Panc1 (cell line): ENCODE data around the gene MAGEA8. TPM values are rescaled to one million over a fixed set of nuclear protein-coding genes. Genes with fewer than 3 reads are reported as not detected.
"Not testable (repeated sequence)": the region's sequence is repeated elsewhere in the genome, so short reads cannot be mapped to it uniquely, and the experiment has no call there.

Experiments used
- ATAC-seq: fragments of 200-7000 bp; cut with Tn5 transposase; 2 replicates; pipeline ENCODE4 v1.9.1; 2020; ENCODE audit warnings: mild to moderate bottlenecking, moderate library complexity
- BruUV-seq: library from RNA; stranded (reverse); fragments of 400-500 nt; replicated peaks from 2 replicates; lab custom pipeline; 2021; lab: Mats Ljungman, UMichigan
- CTCF ChIA-PET: fragments of 300-600 bp; sonication (Branson Sonifier 250); formaldehyde crosslinking; loops from one replicate; lab custom pipeline; 2022; ENCODE audit warnings: antibody characterized with exemption; lab: Charles Lee
- POLR2A ChIA-PET: fragments of 300-600 bp; sonication (Branson Sonifier 250); formaldehyde crosslinking; loops from one replicate; lab custom pipeline; 2022; ENCODE audit warnings: antibody characterized with exemption; lab: Charles Lee
- DNase-seq: peaks from one replicate; pipeline ENCODE4 v3.0.0-alpha.2; 2010; ENCODE audit warnings: low read depth, low spot score
- H3K27ac ChIP-seq: 2 replicates; pipeline ENCODE4 v1.5.1; 2011; ENCODE audit warnings: mild to moderate bottlenecking, low read length, inconsistent platforms
- H3K27me3 ChIP-seq: fragments of 200-500 bp; sonication (Bioruptor generic); 2 replicates; pipeline ENCODE4 v1.6.0; 2014; ENCODE audit warnings: low read length, inconsistent platforms; ENCODE audit not compliant: control insufficient read depth, insufficient read depth
- H3K36me3 ChIP-seq: fragments of 200-500 bp; sonication (Bioruptor generic); 2 replicates; pipeline ENCODE4 v1.5.1; 2014; ENCODE audit warnings: inconsistent platforms, mild to moderate bottlenecking, low read length, moderate library complexity; ENCODE audit not compliant: control insufficient read depth, insufficient read depth
- H3K4me1 ChIP-seq: 2 replicates; pipeline ENCODE4 v1.5.1; 2011; ENCODE audit warnings: inconsistent platforms, mild to moderate bottlenecking, low read length, moderate library complexity; ENCODE audit not compliant: control insufficient read depth, insufficient read depth
- H3K4me3 ChIP-seq, 2 experiments: 2 replicates each; pipeline ENCODE4 v1.5.1; 2011 to 2012; ENCODE audit warnings: low read depth in 2 of 2, low read length in 2 of 2, mild to moderate bottlenecking in 2 of 2, inconsistent platforms in 1 of 2, moderate library complexity in 1 of 2
- H3K9me3 ChIP-seq: fragments of 200-500 bp; sonication (Bioruptor generic); 2 replicates; pipeline ENCODE4 v1.5.1; 2014; ENCODE audit warnings: low read depth, mild to moderate bottlenecking, inconsistent platforms, low read length, moderate library complexity; ENCODE audit not compliant: control insufficient read depth, insufficient read depth
- CTCF ChIP-seq: fragments of 450-650 bp; IDR thresholded peaks from 2 replicates; pipeline ENCODE4 v1.5.1; 2017; ENCODE audit warnings: mild to moderate bottlenecking
- POLR2AphosphoS5 ChIP-seq: IDR thresholded peaks from 2 replicates; pipeline ENCODE4 v1.6.1; 2012; ENCODE audit warnings: mild to moderate bottlenecking, low read depth, low read length, moderate library complexity
- REST ChIP-seq, 2 experiments: IDR thresholded peaks; 2 replicates each; pipeline ENCODE4 v1.6.1; 2011 to 2012; ENCODE audit warnings: low read depth in 2 of 2, control low read depth in 1 of 2, low read length in 1 of 2, mild to moderate bottlenecking in 1 of 2, moderate library complexity in 1 of 2; ENCODE audit not compliant: insufficient read depth in 1 of 2
- SIN3A ChIP-seq: IDR thresholded peaks from 2 replicates; pipeline ENCODE4 v1.6.1; 2012; ENCODE audit warnings: low read depth, mild to moderate bottlenecking, low read length, moderate library complexity, borderline replicate concordance; ENCODE audit not compliant: insufficient read depth
- TCF7L2 ChIP-seq: IDR thresholded peaks from 2 replicates; pipeline ENCODE4 v1.6.1; 2011; ENCODE audit warnings: mild to moderate bottlenecking, low read depth, low read length, inconsistent platforms
- in situ Hi-C: cut with HindIII; loops from 2 replicates; pipeline ENCODE4 v1.10.0; 2016; ENCODE audit warnings: low sequenced_read_pairs, low pct_unique_long_range_greater_than_20kb
- intact Hi-C: fragments of 100-400 bp; cut with micrococcal nuclease; formaldehyde crosslinking; loops from one replicate; pipeline ENCODE4 v1.10.0; 2022; ENCODE audit not compliant: unreplicated experiment
- total RNA-seq: library from RNA; stranded (reverse); gene quantifications from one replicate; pipeline ENCODE4 v1.2.1, GENCODE V29; 2021; ENCODE audit not compliant: unreplicated experiment

Gene MAGEA8
- total RNA-seq, 1 experiment from 2014 or later, result not detected

GRCh38 chrX:149910178-149910695 is 29.3 kb downstream of the MAGEA8 start:
- POLR2A ChIA-PET, result no interaction called here

GRCh38 chrX:149916745-149917392 is 35.9 kb downstream of the MAGEA8 start:
- CTCF ChIA-PET, result no interaction called here
- BruUV-seq, result no TSS peak
- Histone ChIP-seq H3K4me1 (no peaks in the 10 kb centered on the region), H3K27ac (no peak overlapping the region), H3K4me3 (no peak overlapping the region), H3K9me3 (no peaks in the 10 kb centered on the region), H3K36me3 (no peaks in the 10 kb centered on the region), H3K27me3 (no peaks in the 10 kb centered on the region)
- TF ChIP-seq POLR2AphosphoS5 (no peak), CTCF (no peak), TCF7L2 (no peak), REST (IDR thresholded peaks at IDR 0.05; ENCODE audit: insufficient read depth in 1 of 2, low read depth in 2 of 2, low read length in 1 of 2) (no peak), SIN3A (no peak)
- POLR2A ChIA-PET, result no interaction called here
- in situ Hi-C loops, result no loop called here
- ATAC-seq (no peak), DNase-seq (no peak)
- intact Hi-C loops, result no loop called here

More at GRCh38 chrX:149910178-149910695, 29.3 kb downstream of the MAGEA8 start:
- BruUV-seq, result no TSS peak
- CTCF ChIA-PET, result no interaction called here
- Histone ChIP-seq H3K27me3 (no peaks in the 10 kb centered on the region), H3K4me1 (no peaks in the 10 kb centered on the region), H3K4me3 (no peak overlapping the region), H3K27ac (no peak overlapping the region), H3K36me3 (no peaks in the 10 kb centered on the region), H3K9me3 (no peaks in the 10 kb centered on the region)
- DNase-seq (no peak), ATAC-seq (no peak; the same call in 1 of the 2 replicates)
- TF ChIP-seq POLR2AphosphoS5 (no peak), TCF7L2 (no peak), REST (IDR thresholded peaks at IDR 0.05; ENCODE audit: insufficient read depth in 1 of 2, low read depth in 2 of 2, low read length in 1 of 2) (no peak), SIN3A (no peak), CTCF (no peak)
- intact Hi-C loops (no loop called here), in situ Hi-C loops (no loop called here)

GRCh38 chrX:149923836-149924235 is 42.9 kb downstream of the MAGEA8 start:
- DNase-seq, H3K27ac ChIP-seq, H3K4me1 ChIP-seq, H3K4me3 ChIP-seq, H3K27me3 ChIP-seq, in situ Hi-C loops, ATAC-seq, H3K9me3 ChIP-seq, intact Hi-C loops, H3K36me3 ChIP-seq, POLR2A ChIA-PET, BruUV-seq, CTCF ChIA-PET: not testable (repeated sequence)
